Fibroblast of peridontal ligament (primary cell): ENCODE measurements around the gene CTRB1.
"Not testable (repeated sequence)": the region's sequence is repeated elsewhere in the genome, so short reads cannot be mapped to it uniquely, and the experiment has no call there.

ENCODE experiments used
- DNase-seq: peaks from one replicate; pipeline ENCODE4 v3.0.0-alpha.2; 2010; ENCODE audit errors: extremely low read depth

CTRB1 gene

DNA sequence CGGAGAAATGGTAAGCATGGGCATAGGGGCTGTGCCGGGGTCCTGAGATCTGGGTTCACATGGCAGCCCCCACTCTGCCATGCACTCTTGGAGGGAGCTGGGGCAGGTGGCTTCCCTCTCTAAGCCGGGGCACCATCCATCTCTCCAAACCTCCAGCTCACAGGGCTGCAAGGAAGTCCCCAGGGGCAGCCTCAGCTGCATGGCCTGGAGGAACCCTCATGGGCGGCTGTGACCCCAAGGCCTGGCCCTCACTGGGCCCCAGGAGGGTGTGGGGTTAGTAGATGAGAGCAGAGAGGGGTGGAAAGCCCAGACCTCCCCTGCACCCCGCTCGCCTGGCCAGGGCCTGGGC is 14.4 kb upstream of the CTRB1 start:
- no peak for DNase-seq

DNA sequence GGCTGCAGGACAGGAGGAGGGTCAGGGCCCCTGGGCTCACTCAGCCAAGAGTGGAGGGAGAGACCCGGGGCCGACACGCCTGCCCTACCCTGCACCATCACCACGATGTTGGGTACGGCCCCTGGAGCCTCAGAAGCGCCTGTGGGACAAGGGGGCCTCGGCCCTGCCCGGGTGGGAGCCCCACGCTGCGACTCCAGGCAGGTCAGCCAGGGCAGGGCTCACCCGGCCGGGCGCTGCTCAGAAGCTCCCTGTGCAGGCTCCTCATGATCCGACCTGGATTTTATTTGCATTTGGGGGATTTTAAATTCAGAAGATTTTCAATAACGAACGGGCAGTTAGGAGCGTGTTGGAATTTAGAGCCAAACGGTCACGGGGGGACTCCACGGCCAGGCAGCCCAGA is 13.9 kb upstream of the CTRB1 start:
- not testable (repeated sequence) for DNase-seq

DNA sequence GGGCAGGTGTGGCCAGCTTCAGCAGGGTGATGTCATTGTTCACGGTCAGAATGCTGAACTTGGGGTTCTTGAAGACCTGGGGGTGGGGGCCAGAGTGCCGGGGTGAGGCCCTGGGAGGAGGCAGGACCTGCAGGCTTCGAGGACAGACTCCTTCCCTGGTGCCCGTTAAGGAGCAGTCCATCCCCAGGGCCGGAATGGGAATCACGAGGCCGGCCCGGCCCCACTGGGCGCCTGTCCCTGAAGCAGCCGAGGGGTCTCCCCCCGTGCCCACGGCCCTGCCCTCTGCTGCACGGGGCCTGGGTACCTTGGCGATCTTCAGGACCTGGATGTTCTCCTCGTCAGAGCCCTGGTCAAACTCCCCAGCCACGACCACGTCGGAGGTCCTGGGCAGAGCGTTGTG is 13.3 kb upstream of the CTRB1 start:
- not testable (repeated sequence) for DNase-seq

DNA sequence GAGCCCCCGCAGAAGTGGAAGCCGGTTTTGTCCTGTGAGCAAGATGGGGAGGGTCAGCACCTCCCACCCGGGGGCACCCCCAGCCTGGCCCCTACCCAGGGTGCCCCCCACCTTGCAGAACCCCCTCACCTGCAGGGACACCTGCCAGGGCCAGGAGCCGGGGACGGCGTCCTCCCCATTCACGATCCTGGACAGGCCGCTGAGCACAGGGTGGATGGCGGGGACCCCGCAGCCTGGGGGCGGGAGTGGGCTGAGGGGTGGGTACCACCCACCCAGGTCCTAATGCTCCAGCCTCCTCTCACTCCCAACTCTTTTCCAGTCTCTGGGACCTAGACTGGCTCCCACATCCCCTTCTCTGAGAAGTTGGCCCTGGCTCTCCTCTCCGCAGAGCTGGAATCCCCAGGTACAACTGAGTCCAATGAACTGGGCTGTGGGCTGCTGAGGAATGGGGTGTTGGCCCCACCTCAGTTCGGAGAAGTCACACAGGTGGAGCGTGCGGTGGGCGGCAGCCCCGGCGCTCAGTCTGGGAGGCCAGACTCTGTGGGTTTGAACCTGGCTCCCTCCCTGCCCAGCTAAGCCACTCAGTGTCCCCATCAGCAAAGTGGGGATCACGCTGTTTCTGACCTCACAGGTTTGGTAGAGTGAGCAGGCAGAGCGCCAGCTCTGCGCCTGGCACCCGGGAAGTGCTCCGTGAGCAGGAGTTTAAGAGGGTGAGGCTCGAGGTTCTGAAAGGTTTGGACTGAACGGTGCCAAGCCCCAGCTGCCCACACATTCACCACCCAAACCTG is 12.6 kb upstream of the CTRB1 start:
- DNase-seq = not testable (repeated sequence)

DNA sequence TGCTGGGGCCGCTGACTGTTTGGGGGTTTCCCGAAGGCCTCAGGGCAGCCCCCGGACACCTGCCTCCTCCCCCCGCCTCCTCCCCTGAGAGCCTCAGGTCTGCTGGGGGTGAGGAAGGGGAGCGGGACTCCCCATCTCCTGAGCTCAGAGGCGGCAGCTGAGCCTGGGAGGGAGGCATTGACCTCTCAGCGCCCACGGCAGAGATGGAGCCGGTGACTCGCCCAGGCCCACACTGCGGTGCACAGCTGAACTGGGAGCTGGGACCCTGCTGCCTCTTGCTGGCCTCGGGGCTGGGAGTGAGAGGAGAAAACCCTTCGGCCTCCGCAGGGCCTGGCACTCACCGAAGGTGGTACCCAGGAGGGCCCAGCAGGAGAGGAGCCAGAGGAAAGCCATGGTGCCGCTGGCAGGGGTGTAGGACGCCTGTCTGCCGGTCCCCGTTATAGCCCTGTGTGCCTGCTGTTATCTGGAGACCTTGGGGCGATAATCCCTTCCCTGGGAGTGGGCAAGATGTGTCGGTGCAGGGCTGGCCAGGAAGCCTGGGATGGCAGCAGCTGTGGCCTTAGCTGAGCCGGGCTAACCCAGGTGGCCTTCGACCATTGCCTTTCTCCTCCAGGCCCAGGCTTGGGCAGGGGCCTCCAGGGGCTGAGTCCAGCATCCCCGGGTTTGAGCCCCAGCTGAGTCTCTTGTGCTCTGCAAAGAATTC is 11.9 kb upstream of the CTRB1 start, which contains the start of gene CTRB2:
Gene CTRB2 (minus strand): TSS at position 413 of the 703 bp plus-strand sequence. CDS start 20 bp downstream, at position 393.
- DNase-seq = no peak

DNA sequence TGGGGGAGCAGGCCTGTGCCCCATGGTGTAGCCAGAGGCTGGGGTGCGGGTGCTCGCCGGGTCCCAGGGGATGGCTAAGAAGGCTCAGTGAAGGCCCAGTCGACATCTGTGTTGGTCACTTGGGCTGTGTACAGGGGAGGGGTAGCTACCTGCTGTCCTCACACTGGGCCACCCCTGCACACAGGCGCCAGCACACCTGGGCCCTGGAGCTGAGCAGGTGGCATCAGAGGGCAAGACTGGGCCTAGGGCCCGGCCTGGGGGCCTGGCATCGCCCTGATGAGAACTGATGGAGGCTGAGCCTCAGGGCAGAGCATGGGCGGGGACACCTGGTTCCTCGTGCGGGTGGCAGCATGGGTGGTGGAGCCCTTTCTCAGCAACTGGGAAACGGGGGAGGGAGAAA is 11.0 kb upstream of the CTRB1 start:
- no peak for DNase-seq

DNA sequence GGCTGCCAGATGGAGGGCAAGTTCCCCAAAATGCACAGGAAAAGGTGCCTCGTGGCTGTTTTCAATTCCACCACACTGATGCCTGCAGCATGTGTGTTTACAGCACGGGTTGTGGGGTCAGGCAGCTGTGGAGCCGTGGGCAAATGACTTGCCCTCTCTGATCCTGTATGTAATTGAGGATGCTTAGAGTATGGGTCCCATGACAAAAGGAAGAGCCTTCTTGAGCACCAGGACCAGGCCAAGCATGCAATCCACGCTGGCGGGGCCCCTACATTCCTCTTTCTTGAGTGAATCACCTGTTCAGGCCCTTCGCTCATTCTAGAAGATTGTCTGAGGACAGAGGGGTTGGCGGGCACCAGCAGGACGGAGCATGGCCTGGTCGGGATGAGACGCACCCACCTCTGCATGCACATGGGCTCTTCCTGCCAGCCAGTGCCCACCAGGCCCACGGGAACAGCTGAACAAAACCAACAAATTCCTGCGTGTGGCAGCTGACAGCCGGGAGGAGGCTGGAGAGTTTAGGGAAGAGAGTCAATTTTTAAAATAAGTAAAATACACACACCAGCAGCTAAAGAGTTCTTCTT is 10.5 kb upstream of the CTRB1 start:
- no peak for DNase-seq

DNA sequence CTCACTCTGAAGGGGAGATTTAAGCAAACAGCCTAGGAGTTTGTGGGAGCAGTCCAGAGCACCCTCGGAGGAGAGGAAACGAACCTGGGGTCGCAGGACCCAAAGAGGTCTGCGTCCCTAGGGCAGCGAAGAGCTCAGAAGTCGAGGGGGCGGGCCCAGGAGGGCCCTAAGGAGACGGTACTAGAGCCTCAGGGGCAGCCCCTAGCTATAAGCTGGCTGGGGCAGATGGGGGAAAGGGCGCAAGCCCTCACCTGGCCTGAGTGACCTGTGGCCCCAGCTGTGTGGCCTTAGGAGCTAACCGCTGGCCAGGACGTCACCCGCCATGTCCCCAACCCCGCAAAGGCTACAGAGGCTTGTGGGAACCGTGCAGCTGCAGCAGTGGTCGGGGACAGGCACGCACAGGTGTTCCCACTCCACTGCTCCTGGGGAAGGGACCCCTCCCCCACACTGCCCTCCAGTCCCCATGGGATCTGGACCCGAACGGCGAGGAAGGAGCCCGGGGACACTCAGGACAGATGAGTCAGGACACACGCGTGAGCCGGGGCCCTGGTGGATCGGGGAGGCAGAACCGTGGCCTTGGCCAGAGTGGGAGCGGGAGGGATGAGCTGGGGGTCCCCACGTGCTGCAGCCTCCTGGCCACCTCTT is 9.8 kb upstream of the CTRB1 start:
- no peak for DNase-seq

DNA sequence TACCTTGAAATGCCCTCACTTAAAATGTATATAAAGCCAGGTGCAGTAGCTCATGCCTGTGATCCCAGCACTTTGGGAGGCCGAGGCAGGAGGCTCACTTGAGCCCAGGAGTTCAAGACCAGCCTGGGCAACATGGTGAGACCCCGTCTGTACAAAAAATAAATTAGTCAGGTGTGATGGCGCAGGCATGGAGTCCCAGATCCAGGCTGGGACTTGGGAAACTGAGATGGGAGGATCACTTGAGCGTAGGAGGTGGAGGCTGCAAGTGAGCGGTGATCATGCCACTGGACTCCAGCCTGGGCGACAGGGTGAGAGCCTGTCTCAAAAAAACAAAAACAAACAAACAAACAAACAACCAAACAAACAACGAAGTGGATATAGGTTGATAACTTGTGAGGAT is 9.3 kb upstream of the CTRB1 start:
- DNase-seq = not testable (repeated sequence)

DNA sequence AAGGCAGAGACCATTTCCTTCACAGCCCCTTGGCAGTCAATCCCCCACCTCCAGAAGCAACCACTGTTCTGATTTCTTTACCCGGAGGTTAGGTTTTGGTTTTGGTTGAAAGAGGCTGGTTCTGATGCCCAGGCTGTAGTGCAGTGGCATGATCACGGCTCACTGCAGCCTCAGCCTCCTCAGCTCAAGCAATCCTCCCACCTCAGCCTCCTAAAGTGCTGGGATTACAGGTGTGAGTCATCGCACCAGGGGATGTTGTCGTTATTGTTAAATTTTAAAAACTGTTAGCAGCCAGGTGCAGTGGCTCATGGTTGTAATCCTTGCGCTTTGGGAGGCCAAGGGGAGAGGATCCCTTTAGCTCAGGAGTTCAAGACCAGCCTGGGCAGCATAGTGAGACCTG is 8.8 kb upstream of the CTRB1 start:
- no peak for DNase-seq

DNA sequence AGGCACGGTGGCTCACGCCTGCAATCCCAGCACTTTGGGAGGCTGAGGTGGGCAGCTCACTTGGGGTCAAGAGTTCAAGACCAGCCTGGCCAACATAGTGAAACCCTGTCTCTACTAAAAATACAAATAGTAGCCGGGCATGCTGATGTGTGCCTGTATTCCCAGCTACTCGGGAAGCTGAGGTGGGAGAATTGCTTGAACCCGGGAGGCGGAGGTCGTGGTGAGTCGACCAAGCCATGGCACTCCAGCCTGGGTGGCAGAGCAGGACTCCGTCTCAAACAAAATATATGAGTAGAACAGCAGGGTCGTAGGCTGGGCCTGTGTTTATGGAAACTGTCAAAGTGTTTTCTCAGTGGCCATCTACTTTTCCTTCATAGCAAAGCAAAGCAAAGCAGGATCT is 7.5 kb upstream of the CTRB1 start:
- not testable (repeated sequence) for DNase-seq

DNA sequence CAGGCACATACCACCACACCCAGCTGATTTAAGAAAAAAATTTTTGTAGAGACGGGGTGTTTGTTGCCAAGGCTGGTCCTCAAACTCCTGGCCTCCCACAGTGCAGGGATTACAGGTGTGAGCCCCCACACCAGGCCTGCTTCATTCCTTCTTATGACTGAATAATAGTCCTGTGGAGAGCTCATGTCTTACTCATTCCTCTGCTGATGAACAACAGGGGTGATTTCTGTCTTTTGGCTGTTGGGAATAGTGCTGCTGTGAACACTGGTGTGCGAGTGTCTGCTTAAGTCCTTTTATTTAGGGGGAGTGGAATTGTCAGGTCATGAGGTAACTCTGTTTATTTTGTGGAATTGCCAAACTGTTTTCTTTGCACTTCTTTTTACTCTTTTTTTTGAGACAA is 2.7 kb upstream of the CTRB1 start:
- DNase-seq = no peak

DNA sequence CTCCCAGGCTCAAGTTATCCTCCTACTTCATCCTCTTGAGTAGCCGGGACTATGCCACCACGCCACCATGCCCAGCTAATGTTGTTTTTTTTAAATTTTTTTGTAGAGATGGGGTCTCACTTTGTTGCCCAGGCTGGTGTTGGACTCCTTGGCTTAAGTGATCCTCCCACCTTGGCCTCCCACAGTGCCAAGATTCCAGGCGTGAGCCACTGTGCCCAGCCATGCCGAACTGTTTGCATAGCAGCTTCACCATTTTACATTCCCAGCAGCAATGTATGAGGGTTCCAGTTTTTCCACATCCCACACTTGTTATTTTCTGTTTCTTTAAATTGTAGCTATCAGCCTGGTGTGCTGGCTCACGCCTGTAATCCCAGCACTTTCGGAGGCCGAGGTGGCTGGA is 2.2 kb upstream of the CTRB1 start:
- no peak for DNase-seq

DNA sequence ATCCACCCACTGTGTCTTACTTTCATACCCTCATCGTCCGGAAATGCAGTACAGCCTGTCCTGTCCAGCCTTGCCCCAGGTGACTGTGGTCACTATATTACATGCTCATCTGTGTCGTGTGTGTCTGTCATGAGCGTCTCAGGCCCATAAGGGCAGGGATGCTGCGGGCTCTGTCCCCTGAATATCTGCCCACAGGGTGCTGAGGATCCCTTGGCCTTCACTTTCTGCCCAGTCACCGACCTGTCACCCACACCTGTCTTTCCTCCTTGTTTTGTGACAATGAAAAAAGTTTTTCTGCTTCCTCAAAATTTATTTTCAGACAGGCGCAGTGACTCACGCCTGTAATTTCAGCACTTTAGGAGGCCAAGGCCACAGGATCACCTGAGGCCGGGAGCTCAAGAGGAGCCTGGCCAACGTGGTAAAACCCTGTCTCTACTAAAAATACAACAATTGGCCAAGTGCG is 1.4 kb upstream of the CTRB1 start:
- DNase-seq = no peak

DNA sequence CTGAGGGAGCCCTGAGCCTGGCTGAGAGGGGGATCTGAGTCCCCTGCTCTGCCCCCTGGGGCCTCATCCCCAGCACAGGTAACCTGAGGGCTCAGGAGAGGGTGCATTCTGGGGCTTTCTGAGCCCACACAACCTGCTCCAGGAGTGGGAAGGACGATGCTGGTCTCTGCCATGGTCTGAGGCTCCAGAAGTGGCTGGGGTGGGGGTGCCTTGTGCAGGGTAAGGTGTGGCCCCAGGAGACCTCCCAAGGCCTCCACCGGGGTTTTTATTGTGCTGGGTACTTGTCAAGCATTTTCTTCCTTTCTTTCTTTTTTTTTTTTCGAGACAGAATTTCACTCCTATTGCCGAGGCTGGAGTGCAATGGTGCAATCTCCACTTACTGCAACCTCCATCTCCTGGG is 300 bp downstream of the CTRB1 start:
- DNase-seq = no peak

DNA sequence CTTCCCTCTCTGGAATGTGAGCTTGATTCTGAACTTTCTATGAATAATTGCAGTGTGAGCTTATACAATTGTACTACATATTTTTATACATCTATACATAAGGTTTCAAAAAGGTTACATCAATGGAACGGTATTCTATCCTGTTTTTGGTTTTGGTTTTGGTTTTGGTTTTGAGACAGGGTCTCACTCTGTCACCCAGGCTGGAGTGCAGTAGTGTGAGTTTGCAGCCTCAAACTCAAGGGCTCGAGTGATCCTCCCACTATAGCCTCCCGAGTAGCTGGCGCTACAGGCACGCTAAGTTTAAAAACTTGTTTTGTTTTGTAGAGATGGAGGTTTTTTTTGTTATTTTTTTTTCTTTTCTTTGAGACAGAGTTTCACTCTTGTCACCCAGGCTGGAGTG is 1.1 kb downstream of the CTRB1 start:
- DNase-seq = no peak

DNA sequence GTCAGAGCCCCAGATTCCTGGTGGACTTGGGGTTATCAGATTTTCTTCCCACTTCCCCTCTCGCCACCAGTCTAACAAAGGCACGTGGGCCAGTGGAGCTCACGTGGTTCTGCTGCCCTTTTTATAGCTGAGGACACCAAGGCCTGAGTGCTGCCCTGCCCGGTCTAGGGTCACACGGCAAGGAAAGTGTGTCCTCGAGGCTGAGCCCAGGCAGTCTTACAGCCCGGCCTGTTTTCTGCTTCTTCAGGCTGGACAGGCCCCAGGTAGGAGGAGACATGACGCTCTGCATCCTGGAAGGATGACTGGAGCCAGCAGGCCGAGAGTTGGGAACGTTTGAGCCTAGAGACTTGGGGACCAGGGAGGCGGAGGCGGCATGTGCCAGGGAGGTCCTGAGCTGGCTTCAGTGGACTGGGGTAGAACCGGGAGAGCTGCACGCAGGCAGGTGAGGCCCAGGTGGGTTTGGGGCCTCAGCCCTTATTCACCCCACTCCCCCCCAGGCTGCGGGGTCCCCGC is 3.5 kb downstream of the CTRB1 start:
- DNase-seq = no peak

DNA sequence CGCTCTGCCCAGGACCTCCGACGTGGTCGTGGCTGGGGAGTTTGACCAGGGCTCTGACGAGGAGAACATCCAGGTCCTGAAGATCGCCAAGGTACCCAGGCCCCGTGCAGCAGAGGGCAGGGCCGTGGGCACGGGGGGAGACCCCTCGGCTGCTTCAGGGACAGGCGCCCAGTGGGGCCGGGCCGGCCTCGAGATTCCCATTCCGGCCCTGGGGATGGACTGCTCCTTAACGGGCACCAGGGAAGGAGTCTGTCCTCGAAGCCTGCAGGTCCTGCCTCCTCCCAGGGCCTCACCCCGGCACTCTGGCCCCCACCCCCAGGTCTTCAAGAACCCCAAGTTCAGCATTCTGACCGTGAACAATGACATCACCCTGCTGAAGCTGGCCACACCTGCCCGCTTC is 4.3 kb downstream of the CTRB1 start:
- DNase-seq = not testable (repeated sequence)

DNA sequence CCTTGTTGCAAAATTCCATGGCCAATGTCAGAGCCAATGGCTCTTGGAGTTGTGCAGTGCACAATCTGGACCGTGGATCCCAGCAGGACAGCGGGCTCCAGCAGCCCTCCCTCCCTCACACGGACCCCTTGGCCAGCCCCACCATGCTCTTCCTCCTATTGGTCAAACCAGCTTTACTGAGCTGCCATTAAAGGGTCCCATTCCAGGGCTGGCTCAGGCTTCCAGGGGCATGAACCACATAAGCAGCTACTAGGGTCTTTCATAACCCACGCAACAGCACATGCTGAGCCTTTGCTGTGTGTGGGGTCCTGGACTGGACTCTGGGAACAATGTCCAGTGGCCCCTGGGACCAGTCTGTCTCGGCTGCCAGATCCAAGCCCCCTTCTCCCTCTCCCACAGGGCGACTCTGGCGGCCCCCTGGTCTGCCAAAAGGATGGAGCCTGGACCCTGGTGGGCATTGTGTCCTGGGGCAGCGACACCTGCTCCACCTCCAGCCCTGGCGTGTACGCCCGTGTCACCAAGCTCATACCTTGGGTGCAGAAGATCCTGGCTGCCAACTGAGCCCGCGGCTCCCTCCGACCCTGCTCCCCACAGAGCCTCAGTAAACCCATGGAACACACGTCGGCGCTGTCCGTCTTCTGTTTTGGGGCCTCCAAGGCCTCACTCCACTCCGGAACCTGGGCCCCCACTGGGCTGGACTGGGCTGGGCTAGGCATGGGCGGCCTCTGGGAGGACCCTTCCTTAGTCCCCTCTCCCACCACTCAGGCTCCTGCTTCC is 5.7 kb downstream of the CTRB1 start:
- DNase-seq = no peak

DNA sequence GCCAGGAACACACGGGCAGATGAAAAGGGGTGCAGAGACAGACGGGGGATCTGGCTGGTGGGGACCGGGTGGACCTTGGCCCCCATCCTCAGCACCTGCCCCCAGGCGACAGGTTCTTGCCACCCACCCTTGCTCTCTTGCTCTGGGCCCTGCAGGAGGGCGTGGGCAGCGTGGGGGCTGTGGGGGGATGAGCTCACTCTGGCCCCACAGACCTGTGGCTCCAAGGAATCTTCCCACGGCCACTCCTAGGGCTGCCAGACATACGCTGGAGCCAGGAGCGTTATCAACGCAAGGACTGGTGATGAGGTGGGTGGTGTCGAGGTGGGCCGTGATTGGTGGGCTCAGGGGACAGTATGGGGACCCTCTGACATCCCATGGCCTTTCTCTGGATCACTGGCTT is 6.3 kb downstream of the CTRB1 start:
- DNase-seq = no peak
